Activated CD8-positive, alpha-beta memory T cell treated with anti-CD3 and anti-CD28 coated beads for 1 hour (primary cell): ENCODE data around the gene PKM.
"Not testable (repeated sequence)": the region's sequence is repeated elsewhere in the genome, so short reads cannot be mapped to it uniquely, and the experiment has no call there.

Source experiments
- DNase-seq, 2 donors: peaks; one replicate each; pipeline ENCODE4 v3.0.0-alpha.2; 2020; ENCODE audit warnings: low read depth in 1 of 2; ENCODE audit errors: extremely low read depth in 1 of 2

PKM gene

GRCh38 chr15:72231066-72231832, at the start of gene PKM:
Gene PKM (minus strand): TSS chr15:72231190. CDS start chr15:72219097, 12,093 bp downstream.
- peak; percentile 82 to 83 for DNase-seq

GRCh38 chr15:72280751-72281150, 49.8 kb upstream of the PKM start:
- DNase-seq = no peak

DNA sequence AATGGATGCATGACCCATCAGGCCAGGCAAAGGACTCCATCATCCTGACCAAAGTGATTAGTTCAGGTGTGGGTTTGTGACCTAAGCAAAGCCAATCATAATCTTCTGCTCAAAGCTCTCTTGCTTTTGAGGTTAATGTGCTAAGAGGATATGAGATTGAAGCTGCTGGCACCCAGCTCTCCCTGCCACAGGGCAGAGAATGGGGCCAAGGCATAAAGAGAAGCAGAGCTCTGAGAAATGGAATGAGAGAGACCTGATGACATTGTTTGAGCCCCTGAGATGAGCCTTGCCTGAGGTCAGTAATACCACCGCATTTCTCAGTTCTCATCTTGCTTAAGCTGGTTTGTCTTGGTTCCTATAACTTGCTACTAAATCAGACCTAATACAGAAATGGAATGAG, 47.7 kb upstream of the PKM start:
- DNase-seq = no peak

DNA sequence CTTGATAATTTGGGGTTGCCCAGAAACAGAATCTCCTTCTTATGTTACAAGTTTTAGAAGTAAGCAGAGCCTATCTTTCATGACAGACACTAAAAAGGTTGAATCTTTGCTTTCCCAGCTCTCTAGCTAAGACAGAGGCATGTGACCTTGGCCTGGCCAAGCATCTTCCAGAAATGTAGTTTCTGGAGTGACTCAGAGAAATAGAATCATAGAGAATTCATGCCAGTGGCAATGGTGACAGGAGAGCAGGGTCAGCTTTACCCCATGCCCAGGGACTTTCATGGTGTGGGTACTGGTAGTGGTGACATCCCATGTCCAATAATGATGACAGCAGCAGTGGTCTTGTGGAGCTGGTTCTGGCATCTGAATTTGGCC, 45.3 kb upstream of the PKM start:
- no peak for DNase-seq

DNA sequence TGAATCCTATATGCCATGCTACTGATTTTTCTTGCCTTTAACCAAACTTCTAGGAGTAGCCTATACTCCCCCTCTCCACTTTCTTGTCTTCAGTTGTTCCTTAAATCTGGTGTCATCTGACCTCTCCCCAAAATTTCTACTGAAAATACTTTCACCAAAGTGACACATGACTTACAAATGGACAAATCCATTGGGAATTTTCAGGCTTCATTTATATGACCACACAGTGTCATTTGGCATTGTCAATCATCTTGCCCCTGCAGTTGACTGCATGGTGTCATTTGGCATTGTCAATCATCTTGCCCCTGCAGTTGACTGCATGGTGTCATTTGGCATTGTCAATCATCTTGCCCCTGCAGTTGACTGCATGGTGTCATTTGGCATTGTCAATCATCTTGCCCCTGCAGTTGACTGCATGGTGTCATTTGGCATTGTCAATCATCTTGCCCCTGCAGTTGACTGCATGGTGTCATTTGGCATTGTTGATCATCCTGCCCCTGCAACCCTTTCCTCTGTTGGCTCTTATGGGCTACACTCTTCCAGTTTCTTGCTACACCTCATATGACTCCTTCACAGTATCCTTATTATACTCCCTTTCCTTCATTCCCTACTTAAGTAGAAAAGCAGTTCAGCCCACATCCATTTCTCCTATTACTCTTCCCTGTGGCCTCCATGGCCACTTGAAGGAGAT, 44.8 kb upstream of the PKM start:
- DNase-seq = not testable (repeated sequence)

DNA sequence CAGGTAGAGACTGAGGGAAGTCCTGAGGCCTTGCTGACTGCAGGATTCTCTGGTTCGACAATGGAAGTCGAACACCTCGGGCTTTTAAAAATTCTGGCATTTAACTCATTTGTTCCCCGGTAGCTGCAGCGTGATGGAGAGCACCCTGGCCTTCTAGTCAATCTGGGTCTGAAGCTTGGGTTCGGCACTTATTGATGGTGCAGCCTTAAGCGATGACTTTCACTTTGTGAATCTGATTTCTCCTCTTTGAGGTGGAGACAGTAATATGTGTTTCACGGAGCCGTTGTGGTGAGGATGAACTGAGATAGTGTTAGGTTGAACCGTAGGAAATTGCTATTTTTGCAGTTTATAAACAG, 42.0 kb upstream of the PKM start:
- no peak for DNase-seq

DNA sequence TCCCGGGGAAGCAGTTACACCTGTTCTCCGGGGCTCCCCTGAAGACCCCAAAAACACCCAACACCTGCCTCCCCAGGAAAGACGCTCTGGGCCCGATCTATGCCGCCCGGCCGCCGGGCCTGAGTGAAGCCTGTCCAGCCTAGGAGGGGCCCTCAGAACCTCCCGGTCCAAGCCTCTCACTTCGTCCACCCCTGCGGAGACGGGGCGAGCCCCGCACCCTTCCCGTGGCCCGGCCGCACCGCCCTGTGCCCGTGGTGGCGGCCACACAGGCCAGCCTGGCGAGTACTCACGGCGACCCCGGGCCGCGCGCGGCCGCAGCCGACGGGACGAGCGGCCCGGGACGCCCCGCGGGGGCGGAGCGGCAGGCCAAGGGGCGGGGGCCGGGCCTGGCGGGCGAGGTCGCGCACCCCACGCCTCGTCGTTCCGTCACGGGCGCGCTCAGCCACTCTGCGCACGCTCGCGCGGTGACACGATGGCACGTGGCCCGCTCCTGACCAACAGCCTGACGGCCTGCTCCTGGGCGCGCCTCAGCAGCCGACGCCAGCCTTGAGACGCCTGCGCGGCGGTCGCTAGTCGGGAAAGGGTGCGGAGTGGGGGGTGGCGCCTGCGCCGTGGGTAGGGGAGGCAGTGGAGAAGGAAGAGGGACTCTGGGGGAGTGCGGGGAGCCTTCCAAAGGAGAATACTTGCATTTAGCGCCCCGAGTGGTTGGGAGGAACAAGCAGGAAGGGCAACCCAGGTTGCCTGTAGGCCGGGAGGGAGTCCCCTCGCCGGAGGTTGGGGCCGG, 41.4 kb upstream of the PKM start, which contains the start of gene PARP6:
TSS of gene PARP6 (minus strand) at position 342 of the 784 bp plus-strand sequence. CDS start 5,077 bp downstream, outside the sequence.
- DNase-seq = peak; percentile 95 to 96

GRCh38 chr15:72271895-72272212, 40.9 kb upstream of the PKM start:
- no peak for DNase-seq

DNA sequence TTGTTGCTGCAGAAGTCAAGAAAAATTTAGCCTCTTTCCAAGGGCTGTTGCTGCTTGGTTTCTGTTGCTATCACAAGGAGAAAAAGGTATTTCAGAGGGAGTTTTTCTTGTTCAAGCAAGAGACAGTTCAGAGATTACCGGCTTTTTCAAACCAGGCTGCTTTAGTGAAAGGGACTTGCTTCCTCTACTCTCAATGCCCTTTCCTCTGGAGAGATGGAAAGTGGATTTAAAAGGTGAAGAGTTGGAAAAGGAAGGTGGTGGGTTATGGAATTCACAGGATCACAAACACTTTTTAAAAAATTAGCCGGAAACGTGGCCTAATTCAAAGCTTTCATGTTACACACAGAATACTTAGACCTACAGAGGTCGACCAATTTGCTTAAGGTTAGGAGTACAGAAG, 40.2 kb upstream of the PKM start:
- no peak for DNase-seq

GRCh38 chr15:72269739-72270138, 38.7 kb upstream of the PKM start:
- DNase-seq = no peak

DNA sequence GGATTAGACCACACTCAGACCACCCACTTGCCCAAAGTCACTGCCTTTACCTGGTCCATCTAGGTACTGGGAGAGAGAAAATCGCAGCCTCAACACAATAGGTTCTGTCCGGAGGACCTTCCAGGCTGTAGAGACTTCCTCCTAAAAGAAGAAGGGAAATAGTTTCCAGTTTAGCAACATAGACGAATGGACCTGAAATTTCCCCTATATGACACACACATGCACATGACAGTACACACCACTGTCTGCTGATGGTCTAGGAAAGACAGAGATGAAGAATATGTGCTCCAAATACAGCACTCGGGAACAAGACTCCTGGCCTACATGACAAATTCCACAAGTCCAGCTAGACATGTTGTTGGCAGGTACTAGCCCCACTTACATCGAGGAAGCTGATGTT, 34.0 kb upstream of the PKM start:
- DNase-seq = no peak

GRCh38 chr15:72252663-72253299, 21.8 kb upstream of the PKM start:
- DNase-seq = no peak

DNA sequence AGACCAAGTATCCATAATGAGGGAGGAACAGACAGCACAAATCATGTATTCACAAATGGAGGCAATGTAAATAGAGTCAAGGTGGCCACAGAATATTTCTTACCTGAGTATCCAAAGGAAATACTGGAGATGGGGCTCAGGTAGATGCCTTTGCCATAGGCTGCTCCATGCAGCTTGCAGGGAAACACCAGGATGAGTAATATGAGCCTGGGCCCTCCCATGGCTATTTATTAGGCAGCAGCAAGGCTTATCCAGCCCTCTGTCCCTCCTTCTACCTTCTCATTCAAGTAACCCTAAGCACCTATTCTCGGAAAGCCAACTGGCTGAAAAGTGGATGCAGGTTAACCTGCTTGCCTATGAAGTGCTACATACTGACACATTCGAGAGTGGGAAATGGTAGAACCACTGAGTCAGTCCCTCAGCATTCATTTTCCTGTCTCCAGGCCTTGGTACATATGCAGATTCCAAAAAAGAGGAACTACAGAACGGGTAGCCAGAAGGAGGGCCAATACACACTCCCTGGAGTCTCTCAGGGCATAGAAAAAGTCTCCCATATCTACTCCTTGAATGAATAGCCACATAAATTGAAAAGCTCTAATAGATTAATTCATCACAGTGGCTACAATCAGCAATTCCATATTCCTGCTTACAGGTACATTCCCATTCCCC, 18.3 kb upstream of the PKM start:
- DNase-seq = no peak

GRCh38 chr15:72248514-72248913, 17.5 kb upstream of the PKM start:
- DNase-seq = no peak

GRCh38 chr15:72242775-72243370, 11.9 kb upstream of the PKM start:
- DNase-seq = no peak

DNA sequence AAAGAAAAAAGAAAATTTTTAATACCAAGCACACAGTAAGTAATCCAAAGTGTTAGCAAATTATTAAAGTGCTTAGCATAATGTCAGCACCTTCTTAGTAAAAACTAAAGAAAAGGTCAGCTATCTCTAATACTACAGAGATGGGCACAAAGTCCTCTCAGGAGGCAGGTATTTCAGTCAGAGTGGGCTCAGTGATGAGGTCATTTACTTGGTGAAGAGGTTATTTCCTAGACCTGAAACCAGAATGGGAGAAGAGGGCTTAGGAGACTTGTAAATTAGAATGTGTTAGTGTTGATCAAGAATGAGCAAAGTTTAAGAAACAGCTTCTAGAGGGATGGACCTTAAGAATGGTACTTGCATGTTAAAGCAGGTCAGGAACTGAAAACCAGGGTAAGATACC, 8.7 kb upstream of the PKM start:
- DNase-seq = no peak

- DNase-seq = no peak
These were observed 7.6 kb upstream of the PKM start for GRCh38 chr15:72238586-72238985.

DNA sequence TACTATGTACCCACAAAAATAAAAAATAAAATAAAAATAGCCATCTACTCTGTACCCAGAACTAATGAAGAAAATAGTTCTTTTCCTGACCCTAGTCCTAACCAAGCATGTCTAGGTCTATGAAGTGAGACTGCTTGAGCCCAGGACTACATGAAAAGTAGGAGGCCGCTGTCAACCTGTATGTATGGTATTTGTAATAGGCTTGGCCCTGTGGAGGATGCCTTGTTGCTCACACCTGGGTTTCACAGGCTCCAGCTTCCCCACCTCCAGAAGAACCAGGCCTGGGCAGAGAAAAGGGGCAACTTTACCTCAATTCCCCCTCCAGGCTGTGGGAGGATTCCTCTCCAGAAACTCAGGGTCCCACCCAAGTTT, 6.8 kb upstream of the PKM start:
- DNase-seq = no peak

DNA sequence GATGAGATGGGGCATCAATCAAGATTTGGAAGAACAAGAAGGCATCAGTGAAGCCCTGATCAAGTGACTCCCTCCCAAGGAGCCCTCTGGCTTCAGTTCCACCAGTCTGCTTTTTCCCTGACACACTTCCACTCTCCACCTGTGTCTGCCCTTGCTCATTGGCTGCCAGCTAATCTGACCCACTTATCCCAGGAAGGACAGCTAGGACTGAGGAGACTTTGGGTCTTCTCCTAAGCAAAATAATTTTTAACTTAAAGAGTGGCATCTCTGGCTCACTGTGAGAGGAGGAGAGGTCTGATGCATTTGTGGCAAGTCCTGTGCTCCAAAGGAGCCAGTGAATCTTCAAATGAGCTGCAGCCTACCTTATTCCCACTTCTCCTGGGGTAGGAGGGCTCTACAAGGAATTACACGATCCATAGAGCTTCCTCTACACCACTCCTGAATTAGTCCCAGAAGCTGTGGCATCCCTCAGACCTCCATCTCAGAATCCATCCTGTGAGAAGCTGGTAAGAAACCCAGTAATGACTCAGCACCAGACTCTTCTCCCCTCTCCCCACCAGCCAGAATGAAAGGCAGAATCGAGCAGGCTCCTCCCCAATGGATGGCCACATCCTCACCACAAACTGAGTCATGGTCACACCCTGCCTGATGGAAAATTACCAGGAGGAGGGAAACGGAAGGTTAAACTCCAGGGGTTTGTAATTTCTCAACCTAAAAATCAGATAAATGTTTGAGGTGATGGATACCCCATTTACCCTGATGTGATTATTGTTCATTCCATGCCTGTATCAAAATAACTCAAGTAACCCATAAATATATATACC, 6.3 kb upstream of the PKM start:
- no peak for DNase-seq
